ENCODE measurements around the gene MRPS27.

DNA sequence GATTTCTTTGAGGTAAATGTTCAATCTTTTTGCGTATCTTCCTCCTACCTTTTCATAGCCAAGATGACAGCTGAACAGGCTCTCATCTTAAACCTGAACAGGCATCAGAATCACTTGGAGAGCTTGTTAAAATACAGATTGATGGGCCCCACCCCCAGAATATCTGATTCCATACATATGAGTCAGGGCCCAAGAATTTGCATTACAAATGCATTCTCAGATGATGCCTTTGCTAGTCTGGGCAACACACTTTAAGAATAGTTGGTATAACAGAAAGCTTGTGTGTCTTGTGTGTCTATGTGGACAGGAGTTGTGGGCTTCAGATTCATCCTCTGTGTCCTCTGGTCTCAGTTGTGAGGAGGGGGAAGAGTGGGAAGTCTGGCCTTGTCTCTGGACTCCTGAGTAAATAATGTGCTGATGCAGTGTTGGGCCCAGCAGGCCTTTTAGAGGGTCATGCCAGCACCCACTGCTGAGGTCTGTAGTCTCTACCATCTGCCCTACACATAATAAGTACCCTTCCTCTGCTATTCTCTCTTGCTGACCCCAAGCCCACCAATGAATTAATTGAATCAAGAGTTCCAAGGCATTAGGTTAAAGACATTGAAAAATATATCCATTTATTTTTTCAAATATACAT, 43.2 kb upstream of the MRPS27 start:
- TF ChIP-seq, protein P1, sequence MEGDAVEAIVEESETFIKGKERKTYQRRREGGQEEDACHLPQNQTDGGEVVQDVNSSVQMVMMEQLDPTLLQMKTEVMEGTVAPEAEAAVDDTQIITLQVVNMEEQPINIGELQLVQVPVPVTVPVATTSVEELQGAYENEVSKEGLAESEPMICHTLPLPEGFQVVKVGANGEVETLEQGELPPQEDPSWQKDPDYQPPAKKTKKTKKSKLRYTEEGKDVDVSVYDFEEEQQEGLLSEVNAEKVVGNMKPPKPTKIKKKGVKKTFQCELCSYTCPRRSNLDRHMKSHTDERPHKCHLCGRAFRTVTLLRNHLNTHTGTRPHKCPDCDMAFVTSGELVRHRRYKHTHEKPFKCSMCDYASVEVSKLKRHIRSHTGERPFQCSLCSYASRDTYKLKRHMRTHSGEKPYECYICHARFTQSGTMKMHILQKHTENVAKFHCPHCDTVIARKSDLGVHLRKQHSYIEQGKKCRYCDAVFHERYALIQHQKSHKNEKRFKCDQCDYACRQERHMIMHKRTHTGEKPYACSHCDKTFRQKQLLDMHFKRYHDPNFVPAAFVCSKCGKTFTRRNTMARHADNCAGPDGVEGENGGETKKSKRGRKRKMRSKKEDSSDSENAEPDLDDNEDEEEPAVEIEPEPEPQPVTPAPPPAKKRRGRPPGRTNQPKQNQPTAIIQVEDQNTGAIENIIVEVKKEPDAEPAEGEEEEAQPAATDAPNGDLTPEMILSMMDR (IDR thresholded peaks at IDR 0.05; ENCODE audit: low read depth, low read length, missing input control) = no peak
- TF ChIP-seq RAD21 (IDR thresholded peaks at IDR 0.05) = no peak
- TF ChIP-seq TAF1 (conservative IDR thresholded peaks at IDR 0.05) = no peak
- TF ChIP-seq FOXA1 (IDR thresholded peaks at IDR 0.05) = no peak
- no peak for TF ChIP-seq JUND (IDR thresholded peaks at IDR 0.05)
- TF ChIP-seq, protein P2, sequence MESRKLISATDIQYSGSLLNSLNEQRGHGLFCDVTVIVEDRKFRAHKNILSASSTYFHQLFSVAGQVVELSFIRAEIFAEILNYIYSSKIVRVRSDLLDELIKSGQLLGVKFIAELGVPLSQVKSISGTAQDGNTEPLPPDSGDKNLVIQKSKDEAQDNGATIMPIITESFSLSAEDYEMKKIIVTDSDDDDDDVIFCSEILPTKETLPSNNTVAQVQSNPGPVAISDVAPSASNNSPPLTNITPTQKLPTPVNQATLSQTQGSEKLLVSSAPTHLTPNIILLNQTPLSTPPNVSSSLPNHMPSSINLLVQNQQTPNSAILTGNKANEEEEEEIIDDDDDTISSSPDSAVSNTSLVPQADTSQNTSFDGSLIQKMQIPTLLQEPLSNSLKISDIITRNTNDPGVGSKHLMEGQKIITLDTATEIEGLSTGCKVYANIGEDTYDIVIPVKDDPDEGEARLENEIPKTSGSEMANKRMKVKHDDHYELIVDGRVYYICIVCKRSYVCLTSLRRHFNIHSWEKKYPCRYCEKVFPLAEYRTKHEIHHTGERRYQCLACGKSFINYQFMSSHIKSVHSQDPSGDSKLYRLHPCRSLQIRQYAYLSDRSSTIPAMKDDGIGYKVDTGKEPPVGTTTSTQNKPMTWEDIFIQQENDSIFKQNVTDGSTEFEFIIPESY (IDR thresholded peaks at IDR 0.05) = no peak
- TF ChIP-seq, protein P3, sequence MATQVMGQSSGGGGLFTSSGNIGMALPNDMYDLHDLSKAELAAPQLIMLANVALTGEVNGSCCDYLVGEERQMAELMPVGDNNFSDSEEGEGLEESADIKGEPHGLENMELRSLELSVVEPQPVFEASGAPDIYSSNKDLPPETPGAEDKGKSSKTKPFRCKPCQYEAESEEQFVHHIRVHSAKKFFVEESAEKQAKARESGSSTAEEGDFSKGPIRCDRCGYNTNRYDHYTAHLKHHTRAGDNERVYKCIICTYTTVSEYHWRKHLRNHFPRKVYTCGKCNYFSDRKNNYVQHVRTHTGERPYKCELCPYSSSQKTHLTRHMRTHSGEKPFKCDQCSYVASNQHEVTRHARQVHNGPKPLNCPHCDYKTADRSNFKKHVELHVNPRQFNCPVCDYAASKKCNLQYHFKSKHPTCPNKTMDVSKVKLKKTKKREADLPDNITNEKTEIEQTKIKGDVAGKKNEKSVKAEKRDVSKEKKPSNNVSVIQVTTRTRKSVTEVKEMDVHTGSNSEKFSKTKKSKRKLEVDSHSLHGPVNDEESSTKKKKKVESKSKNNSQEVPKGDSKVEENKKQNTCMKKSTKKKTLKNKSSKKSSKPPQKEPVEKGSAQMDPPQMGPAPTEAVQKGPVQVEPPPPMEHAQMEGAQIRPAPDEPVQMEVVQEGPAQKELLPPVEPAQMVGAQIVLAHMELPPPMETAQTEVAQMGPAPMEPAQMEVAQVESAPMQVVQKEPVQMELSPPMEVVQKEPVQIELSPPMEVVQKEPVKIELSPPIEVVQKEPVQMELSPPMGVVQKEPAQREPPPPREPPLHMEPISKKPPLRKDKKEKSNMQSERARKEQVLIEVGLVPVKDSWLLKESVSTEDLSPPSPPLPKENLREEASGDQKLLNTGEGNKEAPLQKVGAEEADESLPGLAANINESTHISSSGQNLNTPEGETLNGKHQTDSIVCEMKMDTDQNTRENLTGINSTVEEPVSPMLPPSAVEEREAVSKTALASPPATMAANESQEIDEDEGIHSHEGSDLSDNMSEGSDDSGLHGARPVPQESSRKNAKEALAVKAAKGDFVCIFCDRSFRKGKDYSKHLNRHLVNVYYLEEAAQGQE (IDR thresholded peaks at IDR 0.05) = no peak

Data from liver (tissue), 3 donors.